Transverse colon (tissue), 4 donors: ENCODE measurements around the gene PRKAR1B. TPM values are rescaled to one million over a fixed set of nuclear protein-coding genes. Genes with fewer than 3 reads are reported as not detected.

Experiments
- DNase-seq: peaks from one replicate; pipeline ENCODE4 v3.0.0-alpha.2; 2019
- H3K27ac ChIP-seq, 4 donors: fragments of 200-600 bp; sonication (generic); 2 replicates each; pipeline ENCODE4 v1.5.1; 2016 to 2018; ENCODE audit warnings: inconsistent platforms in 4 of 4
- H3K27me3 ChIP-seq: fragments of 200-600 bp; sonication (generic); 2 replicates; pipeline ENCODE4 v1.5.1; 2017; ENCODE audit warnings: inconsistent platforms
- H3K36me3 ChIP-seq, 4 donors: fragments of 200-600 bp; sonication (generic); 2 replicates each; pipeline ENCODE4 v1.5.1; 2017 to 2019; ENCODE audit warnings: inconsistent platforms in 4 of 4
- H3K4me1 ChIP-seq, 4 donors: fragments of 200-600 bp; sonication (generic); 2 replicates each; pipeline ENCODE4 v1.5.1; 2017 to 2020; ENCODE audit warnings: inconsistent platforms in 4 of 4
- H3K4me3 ChIP-seq, 4 donors: fragments of 200-600 bp; sonication (generic); 1 replicate in 1 of 4; 2 replicates in 3 of 4; pipeline versions ENCODE4 v1.5.1 to v1.6.1; 2017 to 2019; ENCODE audit warnings: inconsistent platforms in 4 of 4
- H3K9me3 ChIP-seq, 2 donors: fragments of 200-600 bp; sonication (generic); 2 replicates each; pipeline ENCODE4 v1.5.1; 2017 to 2019; ENCODE audit warnings: inconsistent platforms in 2 of 2
- CTCF ChIP-seq, 5 experiments: fragments of 200-600 bp in 3 of 5; fragments of 450-650 bp in 2 of 5; sonication (generic) in 3 of 5; IDR thresholded peaks; 1 replicate in 2 of 5; 2 replicates in 3 of 5; pipeline ENCODE4 v1.5.1; 2016 to 2017; ENCODE audit warnings: antibody characterized with exemption in 5 of 5, inconsistent platforms in 3 of 5, mild to moderate bottlenecking in 2 of 5, moderate library complexity in 1 of 5
- EP300 ChIP-seq: sonication (generic); formaldehyde crosslinking; IDR thresholded peaks from one replicate; pipeline ENCODE4 v1.6.1; 2017; ENCODE audit warnings: antibody characterized with exemption, low read depth
- POLR2A ChIP-seq: fragments of 450-650 bp; IDR thresholded peaks from one replicate; pipeline ENCODE4 v1.6.1; 2016; ENCODE audit warnings: antibody characterized with exemption, mild to moderate bottlenecking, moderate library complexity
- POLR2AphosphoS5 ChIP-seq, 3 donors: sonication (generic); formaldehyde crosslinking; IDR thresholded peaks; one replicate each; pipeline ENCODE4 v1.6.1; 2016; ENCODE audit warnings: antibody characterized with exemption in 3 of 3
- WGBS, 2 donors: methylation state at CpG; one replicate each; pipeline ENCODE4 v1.1.5; 2018; ENCODE audit warnings: low coverage in 1 of 2; 5-methylcytosine and 5-hydroxymethylcytosine counted together
- in situ Hi-C, 4 donors: fragments of 200-750 bp; cut with MboI; loops; one replicate each; pipeline versions ENCODE4 v1.15.0 to v1.15.1; 2017; ENCODE audit warnings: low sequenced_read_pairs in 3 of 4, low pct_ligation_motif_present in 1 of 4, low pct_unique_long_range_greater_than_20kb in 1 of 4
- intact Hi-C: fragments of 100-400 bp; cut with DNase I; formaldehyde crosslinking; loops from one replicate; pipeline ENCODE4 v1.15.1; 2023; ENCODE audit warnings: low total_unique reads
- total RNA-seq, 4 donors: library from RNA; depleted of rRNA; stranded (reverse); fragments of >200 nt; gene quantifications; one replicate each; pipeline ENCODE4 v1.1.0, GENCODE V29; 2016

The PRKAR1B gene
- total RNA-seq, 4 donors from 2014 or later, result 15.7 to 53.9 (median 16.9) TPM

GRCh38 chr7:767580-767940 is 40.5 kb upstream of the PRKAR1B start:
- Histone ChIP-seq H3K4me3 (no peak overlapping the region), H3K4me1 (peaks cover 15 to 22% (median 18%) of the 10 kb centered on the region in 4 donors), H3K27me3 (no peaks in the 10 kb centered on the region), H3K9me3 (no peaks in the 10 kb centered on the region), H3K36me3 (peaks cover 0 to 26% (median 13%) of the 10 kb centered on the region in 4 donors), H3K27ac (no peak overlapping the region)
- no peak for DNase-seq
- in situ Hi-C loops (no loop called here), intact Hi-C loops (no loop called here)
- 88% methylated on average over 20 of the region's 21 CpGs; no CpG with 5 or more reads in 1 of the 2 donors for whole genome bisulfite sequencing, 2 donors
- TF ChIP-seq CTCF (IDR thresholded peaks at IDR 0.05) (no peak), POLR2AphosphoS5 (IDR thresholded peaks at IDR 0.05) (no peak), POLR2A (no peak), EP300 (no peak)

GRCh38 chr7:765383-765782 is 38.3 kb upstream of the PRKAR1B start:
- WGBS, 2 donors, result 98% methylated on average over 7 of the region's 7 CpGs; no CpG with 5 or more reads in 1 of the 2 donors

GRCh38 chr7:763762-764161 is 36.7 kb upstream of the PRKAR1B start:
- Histone ChIP-seq H3K9me3 (no peaks in the 10 kb centered on the region), H3K27me3 (no peaks in the 10 kb centered on the region), H3K4me1 (no peaks in the 10 kb centered on the region), H3K4me3 (no peak overlapping the region), H3K36me3 (peaks cover 0 to 36% (median 18%) of the 10 kb centered on the region in 4 donors), H3K27ac (no peak overlapping the region)
- no peak for DNase-seq
- intact Hi-C loops, result no loop called here
- TF ChIP-seq POLR2AphosphoS5 (IDR thresholded peaks at IDR 0.05), result no peak
- no peak for TF ChIP-seq EP300
- TF ChIP-seq CTCF (IDR thresholded peaks at IDR 0.05), result no peak
- no peak for TF ChIP-seq POLR2A
- WGBS, 2 donors, result 95% methylated on average over 18 of the region's 19 CpGs; no CpG with 5 or more reads in 1 of the 2 donors
- in situ Hi-C loops, result no loop called here

More at GRCh38 chr7:765383-765782, 38.3 kb upstream of the PRKAR1B start:
- in situ Hi-C loops, result no loop called here
- TF ChIP-seq POLR2A, result no peak
- no peak for TF ChIP-seq CTCF (IDR thresholded peaks at IDR 0.05)
- no peak for TF ChIP-seq EP300
- no peak for TF ChIP-seq POLR2AphosphoS5 (IDR thresholded peaks at IDR 0.05)
- DNase-seq, result no peak
- Histone ChIP-seq H3K27me3 (no peaks in the 10 kb centered on the region), H3K27ac (no peak overlapping the region), H3K36me3 (peaks cover 0 to 36% (median 18%) of the 10 kb centered on the region in 4 donors), H3K9me3 (no peaks in the 10 kb centered on the region), H3K4me3 (no peak overlapping the region), H3K4me1 (peaks cover 0 to 3% (median 2%) of the 10 kb centered on the region in 4 donors)
- intact Hi-C loops, result no loop called here

- H3K27ac ChIP-seq, result no peak overlapping the region
- intact Hi-C loops, result no loop called here
- no peak overlapping the region for H3K4me3 ChIP-seq
- TF ChIP-seq CTCF (IDR thresholded peaks at IDR 0.05) (no peak), EP300 (no peak), POLR2AphosphoS5 (IDR thresholded peaks at IDR 0.05) (no peak), POLR2A (no peak)
- no peaks in the 10 kb centered on the region for H3K9me3 ChIP-seq
- DNase-seq, result no peak
- WGBS, 2 donors, result 85% methylated on average over 4 of the region's 5 CpGs; no CpG with 5 or more reads in 1 of the 2 donors
- H3K36me3 ChIP-seq, result peaks cover 0 to 43% (median 21%) of the 10 kb centered on the region in 4 donors
- H3K4me1 ChIP-seq, result no peaks in the 10 kb centered on the region
- in situ Hi-C loops, result no loop called here
- H3K27me3 ChIP-seq, result no peaks in the 10 kb centered on the region
These were observed 35.8 kb upstream of the PRKAR1B start for GRCh38 chr7:762885-763284.
